ENCODE measurements around the gene CTSG.
"Not testable (repeated sequence)": the region's sequence is repeated elsewhere in the genome, so short reads cannot be mapped to it uniquely, and the experiment has no call there.

GRCh38 chr14:24525877-24526620 is 50.0 kb downstream of the CTSG start:
- TF ChIP-seq EZH2phosphoT487 (IDR thresholded peaks at IDR 0.05; ENCODE audit: low read depth, severe bottlenecking, unreplicated experiment); CTCF (IDR thresholded peaks at IDR 0.05; ENCODE audit: poor library complexity): not testable (repeated sequence)

All from hepatocyte (in vitro differentiated cells).